Fibroblast of skin of scalp (primary cell): Measurements from ENCODE around the gene FN1.
"Not testable (repeated sequence)": the region's sequence is repeated elsewhere in the genome, so short reads cannot be mapped to it uniquely, and the experiment has no call there.

Experiments
- DNase-seq: peaks from one replicate; pipeline ENCODE4 v3.0.0-alpha.2; 2013

FN1 gene

DNA sequence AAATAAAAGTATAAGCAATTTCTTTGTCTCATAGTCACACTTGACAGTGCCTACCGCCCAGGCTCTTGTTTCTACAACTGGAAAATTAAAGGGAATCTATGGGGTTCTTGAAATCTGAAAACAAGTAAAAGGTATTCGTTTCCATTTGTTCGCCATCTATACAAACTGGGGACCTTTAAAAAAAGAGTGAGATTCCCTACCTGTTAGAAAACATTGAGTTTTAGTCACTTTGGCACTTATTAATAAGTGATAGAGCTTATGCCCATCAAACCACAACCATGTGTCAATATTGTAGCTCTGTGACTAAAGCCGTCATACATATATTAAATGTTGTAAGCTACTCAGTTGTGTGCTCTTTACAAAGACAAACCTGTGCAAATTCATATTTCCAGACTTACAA, 13.2 kb downstream of the FN1 start:
- no peak for DNase-seq

- DNase-seq: no peak
Observed at GRCh38 chr2:215421859-215422461, 13.9 kb downstream of the FN1 start.

DNA sequence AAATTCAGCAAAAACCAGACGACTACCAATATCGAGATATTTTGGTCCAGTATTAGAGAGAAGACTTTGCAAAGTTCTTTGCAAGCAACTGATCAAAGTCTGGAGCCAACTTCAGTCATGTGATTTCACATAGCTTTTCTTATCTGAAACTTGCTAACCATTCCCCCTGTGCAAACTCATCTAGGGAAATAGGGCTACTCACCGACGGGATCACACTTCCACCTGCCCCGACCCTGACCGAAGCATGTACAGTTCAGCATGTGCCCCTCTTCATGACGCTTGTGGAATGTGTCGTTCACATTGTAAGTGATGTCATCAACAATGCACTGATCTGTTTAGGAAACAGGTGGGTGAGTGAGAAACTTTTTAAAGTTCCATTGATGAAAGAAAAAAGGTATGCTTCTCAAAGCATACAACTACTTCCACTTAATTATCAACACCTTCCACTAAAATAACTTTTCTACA, 15.4 kb downstream of the FN1 start:
- DNase-seq: no peak

DNA sequence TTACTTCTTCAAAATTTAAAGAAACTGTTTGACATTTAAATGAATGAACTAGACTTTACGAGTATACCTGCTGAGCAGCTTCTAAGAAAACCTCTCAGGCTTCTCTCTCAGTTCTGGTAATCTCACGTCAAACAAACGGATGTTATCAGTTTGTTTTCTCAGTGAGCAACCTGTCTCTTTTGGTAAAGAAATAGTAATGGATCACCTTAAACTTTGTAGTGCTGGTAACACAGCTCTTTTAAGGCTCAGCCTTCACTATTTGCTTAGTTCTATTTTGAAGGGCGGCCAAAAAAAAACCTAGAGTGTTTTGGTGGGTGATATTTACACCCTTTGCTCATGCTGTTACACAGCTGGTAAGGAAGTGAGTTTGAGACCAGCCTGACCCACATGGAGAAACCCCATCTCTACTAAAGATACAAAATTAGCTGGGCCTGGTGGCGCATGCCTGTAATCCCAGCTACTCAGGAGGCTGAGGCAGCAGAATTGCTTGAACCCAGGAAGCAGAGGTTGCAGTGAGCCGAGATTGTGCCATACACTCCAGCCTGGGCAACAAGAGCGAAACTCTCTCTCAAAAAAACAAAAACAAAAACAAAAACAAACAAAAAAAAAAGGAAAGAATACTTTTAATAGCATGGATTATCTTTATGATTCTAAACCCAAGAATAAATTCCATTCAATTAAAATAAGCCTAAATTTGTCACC, 15.9 kb downstream of the FN1 start:
- DNase-seq: no peak

DNA sequence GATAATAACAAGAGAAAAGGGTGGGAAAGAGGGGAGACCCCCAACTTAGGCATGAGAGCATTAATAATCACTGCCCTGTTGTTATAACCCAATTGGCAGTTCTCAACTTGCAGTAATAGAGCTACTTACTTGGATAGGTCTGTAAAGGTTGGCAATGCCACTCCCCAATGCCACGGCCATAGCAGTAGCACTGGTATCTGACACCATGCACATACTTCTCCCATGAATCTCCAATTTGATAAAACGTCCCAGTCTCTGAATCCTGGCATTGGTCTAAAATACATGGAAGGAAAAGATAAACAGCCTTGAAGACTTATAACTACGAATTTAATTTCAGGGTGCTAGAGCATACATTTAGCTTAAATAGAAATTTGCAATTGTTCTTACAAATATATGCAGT, 16.8 kb downstream of the FN1 start:
- no peak for DNase-seq

GRCh38 chr2:215418064-215418963, 17.6 kb downstream of the FN1 start:
- DNase-seq: no peak

- DNase-seq: no peak
Observed at GRCh38 chr2:215417400-215417951, 18.4 kb downstream of the FN1 start.

GRCh38 chr2:215416656-215417055, 19.2 kb downstream of the FN1 start:
- DNase-seq: no peak

- DNase-seq: no peak
Observed at GRCh38 chr2:215415820-215416577, 19.9 kb downstream of the FN1 start.

DNA sequence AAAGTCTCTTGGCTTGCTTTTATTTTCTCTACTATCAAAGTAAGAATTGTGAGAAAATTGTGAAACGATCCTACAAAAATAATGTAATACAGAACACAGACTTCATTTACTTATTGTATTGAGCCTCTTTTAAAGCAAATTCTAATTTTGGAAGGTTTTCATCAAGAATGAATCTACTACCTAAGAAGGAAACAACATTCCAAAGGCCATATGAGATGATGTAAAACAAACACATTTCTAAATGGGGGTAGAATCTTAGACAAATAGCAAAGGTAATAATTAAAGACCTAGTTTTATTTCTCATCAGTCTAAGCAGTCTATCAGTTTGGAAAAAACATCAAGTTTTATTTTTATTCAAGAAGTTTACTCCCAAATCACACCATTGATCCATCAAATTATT, 20.6 kb downstream of the FN1 start:
- DNase-seq: no peak

DNA sequence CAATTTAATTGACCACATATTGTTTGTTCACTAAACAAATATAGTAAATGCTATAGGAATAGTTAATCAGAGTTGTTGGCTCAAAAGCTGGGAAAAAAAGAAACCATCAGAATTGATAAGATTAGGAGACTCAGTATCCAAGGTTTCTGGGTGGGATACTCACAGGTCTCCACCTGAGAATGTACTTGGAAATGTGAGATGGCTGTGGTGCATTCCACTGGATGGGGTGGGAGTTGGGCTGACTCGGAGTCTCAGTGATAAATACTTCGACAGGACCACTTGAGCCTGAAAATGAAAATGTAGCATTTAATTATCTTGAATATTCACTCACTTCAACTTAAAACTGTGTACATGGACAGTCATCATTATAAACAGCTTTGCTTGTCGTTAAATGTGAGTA, 21.2 kb downstream of the FN1 start:
- DNase-seq: no peak

DNA sequence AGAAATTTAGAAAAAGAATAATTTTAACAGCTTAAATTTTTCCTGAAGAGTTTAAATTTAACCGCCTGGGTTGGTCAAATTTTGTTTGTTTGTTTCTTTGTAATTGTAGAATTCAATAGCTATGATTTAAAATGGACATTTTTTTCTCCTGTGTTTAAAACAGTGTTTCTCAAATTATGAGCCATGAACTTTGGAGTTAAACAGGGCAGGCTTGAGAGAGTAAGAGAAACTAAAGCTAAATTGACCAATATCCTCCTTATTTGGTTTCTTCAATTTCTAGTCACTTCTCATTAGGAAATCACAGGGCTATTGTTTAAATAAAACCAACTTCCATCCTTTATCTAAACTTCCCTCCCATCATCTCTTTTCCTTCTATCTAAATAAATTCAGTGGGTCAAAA, 21.9 kb downstream of the FN1 start:
- DNase-seq: no peak

GRCh38 chr2:215413484-215413777, 22.4 kb downstream of the FN1 start:
- DNase-seq: no peak

- no peak for DNase-seq
Observed at GRCh38 chr2:215411941-215412743, 23.7 kb downstream of the FN1 start.

DNA sequence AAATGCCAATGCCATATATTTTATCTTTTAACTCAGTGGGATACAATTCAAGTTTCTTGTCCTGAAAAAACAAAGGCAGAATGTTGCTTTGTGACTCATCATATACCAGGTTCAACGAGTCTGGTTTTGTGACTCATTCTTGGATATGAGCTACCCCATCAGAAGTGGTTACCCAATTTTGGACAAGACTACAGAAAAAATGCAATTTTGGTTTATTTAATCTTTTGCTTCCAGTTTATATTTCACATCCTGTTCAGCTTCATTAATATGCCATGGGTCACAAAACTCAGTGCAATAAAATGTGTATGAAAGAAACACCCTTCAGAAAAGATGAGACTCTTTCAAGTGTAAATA, 25.0 kb downstream of the FN1 start:
- DNase-seq: peak; percentile 95

GRCh38 chr2:215410181-215410931, 25.5 kb downstream of the FN1 start:
- not testable (repeated sequence) for DNase-seq

GRCh38 chr2:215409331-215410127, 26.3 kb downstream of the FN1 start:
- no peak for DNase-seq

DNA sequence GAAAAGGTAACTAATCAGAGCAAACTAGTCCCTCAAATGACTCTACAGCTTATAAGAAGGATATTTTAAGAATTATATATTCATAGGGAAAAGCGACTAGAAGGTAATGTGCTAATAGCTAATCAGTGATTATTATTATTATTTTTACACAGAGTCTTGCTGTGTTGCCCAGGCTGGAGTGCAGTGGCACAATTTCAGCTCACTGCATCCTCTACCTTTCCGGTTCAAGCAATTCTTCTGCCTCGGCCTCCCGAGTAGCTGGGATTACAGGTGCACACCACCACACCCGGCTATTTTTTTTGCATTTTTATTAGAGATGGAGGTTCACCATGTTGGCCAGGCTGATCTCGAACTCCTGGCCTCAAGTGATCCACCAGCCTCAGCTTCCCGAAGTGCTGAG, 27.4 kb downstream of the FN1 start:
- DNase-seq: not testable (repeated sequence)

DNA sequence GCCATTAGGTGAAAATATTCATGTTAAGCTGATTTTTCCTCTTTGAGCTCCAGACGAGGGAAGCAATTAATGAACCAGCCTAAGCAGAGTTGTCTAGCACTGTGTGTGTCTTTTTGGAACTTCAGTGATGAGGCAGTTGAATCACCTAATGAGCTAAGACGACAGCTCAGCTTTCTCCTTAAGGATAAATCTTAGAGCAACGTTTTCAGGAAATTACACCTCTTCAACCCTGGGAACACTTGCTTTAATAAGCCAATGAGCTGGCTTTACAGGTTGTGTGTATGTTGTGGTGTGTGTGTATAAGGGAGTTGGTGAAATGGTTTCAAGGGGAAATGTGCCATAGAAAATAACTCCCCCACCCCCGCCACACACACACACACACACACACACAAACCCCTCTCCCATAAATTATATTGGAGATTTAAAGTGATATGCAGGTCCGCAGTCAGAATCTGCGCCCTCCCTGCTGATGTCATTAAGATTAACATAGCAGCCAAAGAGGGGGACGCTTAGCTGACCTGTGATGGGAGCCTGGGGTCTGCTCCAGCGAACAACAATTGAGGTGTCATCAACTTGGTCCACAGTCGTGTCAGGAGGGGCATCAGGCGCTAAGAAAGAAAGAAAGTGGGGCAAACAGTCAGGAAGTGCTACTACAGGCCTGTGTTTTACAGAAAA, 28.1 kb downstream of the FN1 start:
- no peak for DNase-seq

DNA sequence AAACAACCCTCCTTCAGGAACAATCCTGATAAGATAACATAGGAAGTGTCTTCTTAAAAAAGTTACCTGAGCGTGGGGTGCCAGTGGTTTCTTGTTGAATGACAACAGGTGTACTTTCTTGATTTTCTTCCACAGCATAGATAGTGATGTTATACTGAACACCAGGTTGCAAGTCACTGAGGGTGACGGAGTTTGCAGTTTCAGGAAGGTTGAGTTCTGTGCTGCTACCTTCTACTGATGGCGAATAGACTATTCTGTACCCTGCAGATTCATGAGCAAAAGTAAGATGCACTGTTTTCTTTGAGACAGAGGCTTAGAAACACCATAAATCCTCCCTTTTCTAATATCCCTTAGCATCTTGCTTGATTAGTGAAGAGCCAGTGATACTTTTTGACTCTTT, 28.8 kb downstream of the FN1 start:
- DNase-seq: no peak
